Effector memory CD4-positive, alpha-beta T cell (primary cell): ENCODE data around the gene POC1A.

Experiments
- DNase-seq, 3 donors: peaks; one replicate each; pipeline ENCODE4 v3.0.0-alpha.2; 2020
- H3K27ac ChIP-seq: 2 replicates; pipeline ENCODE4 v1.7.0; 2013; ENCODE audit warnings: mild to moderate bottlenecking, low read length, moderate library complexity; ENCODE audit not compliant: insufficient read depth, poor library complexity, severe bottlenecking
- H3K27me3 ChIP-seq: replicated peaks from 2 replicates; pipeline ENCODE4 v1.7.0; 2013; ENCODE audit warnings: mild to moderate bottlenecking, low read length; ENCODE audit not compliant: insufficient read depth, control insufficient read depth, poor library complexity, severe bottlenecking
- H3K36me3 ChIP-seq: 2 replicates; pipeline ENCODE4 v1.7.0; 2013; ENCODE audit warnings: mild to moderate bottlenecking, low read length, moderate library complexity; ENCODE audit not compliant: control insufficient read depth, insufficient read depth
- H3K4me1 ChIP-seq: 2 replicates; pipeline ENCODE4 v1.7.0; 2013; ENCODE audit warnings: low read length, mild to moderate bottlenecking; ENCODE audit not compliant: control insufficient read depth, insufficient read depth, poor library complexity, severe bottlenecking
- H3K4me3 ChIP-seq: 2 replicates; pipeline ENCODE4 v1.7.0; 2013; ENCODE audit warnings: low read length, low read depth, mild to moderate bottlenecking; ENCODE audit not compliant: insufficient read depth, poor library complexity, severe bottlenecking
- H3K9me3 ChIP-seq: 2 replicates; pipeline ENCODE4 v1.7.0; 2013; ENCODE audit warnings: mild to moderate bottlenecking, low read length, moderate library complexity; ENCODE audit not compliant: control insufficient read depth
- total RNA-seq, 3 donors: gene quantifications; one replicate each; lab custom pipeline; 2026; lab: John Stamatoyannopoulos, UW

The POC1A gene
- 0.52 to 1.4 (median 0.58) reads per million in 3 donors for total RNA-seq

- Histone ChIP-seq H3K4me3 (peak within 1 kb of the TSS; percentile 98), H3K27me3 (no peaks in the 10 kb centered on the region), H3K4me1 (peaks cover 9% of the 10 kb centered on the region), H3K36me3 (no peaks in the 10 kb centered on the region), H3K27ac (peak within 1 kb of the TSS; percentile 82), H3K9me3 (no peaks in the 10 kb centered on the region)
- peak; percentile 71 to 82 (median 79) for DNase-seq
Observed at GRCh38 chr3:52154135-52155094, at the start of gene POC1A. POC1A (minus strand) TSS chr3:52154423; CDS start chr3:52154372, 51 bp downstream.

DNA sequence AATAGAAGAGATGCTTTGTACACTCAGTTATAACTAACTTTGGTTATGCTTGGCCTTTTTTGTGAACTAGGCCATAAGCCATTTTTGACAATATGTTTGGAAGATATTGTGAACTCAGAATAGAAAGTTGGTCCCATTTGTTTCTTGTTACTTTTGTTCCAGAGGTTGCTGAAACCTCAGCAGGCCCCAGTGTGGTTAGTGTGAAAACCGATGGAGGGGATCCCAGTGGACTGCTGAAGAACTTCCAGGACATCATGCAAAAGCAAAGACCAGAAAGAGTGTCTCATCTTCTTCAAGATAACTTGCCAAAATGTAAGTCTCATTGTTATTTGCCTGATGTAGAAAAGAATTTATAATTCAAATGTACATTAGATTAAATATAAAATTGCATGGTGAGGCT, 49.5 kb upstream of the POC1A start:
- H3K27ac ChIP-seq: no peak overlapping the region
- no peaks in the 10 kb centered on the region for H3K27me3 ChIP-seq
- no peak for DNase-seq
- no peaks in the 10 kb centered on the region for H3K9me3 ChIP-seq
- H3K36me3 ChIP-seq: peaks cover 62% of the 10 kb centered on the region
- peaks cover 10% of the 10 kb centered on the region for H3K4me1 ChIP-seq
- no peak overlapping the region for H3K4me3 ChIP-seq

DNA sequence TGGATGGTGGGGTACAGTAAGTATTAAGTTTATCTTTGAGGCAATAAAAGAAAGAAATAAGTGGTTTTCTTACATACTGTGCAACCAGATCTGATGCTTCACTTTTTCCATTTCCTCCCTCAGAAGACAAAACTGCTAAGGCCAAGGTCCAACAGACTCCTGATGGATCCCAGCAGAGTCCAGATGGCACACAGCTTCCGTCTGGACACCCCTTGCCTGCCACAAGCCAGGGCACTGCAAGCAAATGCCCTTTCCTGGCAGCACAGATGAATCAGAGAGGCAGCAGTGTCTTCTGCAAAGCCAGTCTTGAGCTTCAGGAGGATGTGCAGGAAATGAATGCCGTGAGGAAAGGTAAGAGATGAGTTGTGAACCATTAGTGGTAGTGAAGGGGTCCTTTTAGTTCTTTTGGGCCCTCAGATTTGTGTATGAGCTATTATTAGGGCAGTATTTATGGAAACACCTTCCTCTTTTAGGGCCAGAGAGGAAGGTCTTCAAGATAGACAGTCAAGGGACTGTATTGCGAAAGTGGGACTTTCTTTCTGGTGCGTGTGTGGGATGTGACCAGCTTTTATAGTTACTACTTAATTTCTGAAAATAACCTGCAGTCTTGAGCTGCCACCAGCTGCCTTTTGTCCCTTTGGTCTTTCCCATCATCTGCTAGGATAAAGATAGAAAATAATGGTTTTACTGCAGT, 48.3 kb upstream of the POC1A start:
- Histone ChIP-seq H3K4me3 (no peak overlapping the region), H3K9me3 (no peaks in the 10 kb centered on the region), H3K4me1 (peaks cover 15% of the 10 kb centered on the region), H3K36me3 (peaks cover 54% of the 10 kb centered on the region), H3K27ac (no peak overlapping the region), H3K27me3 (no peaks in the 10 kb centered on the region)
- no peak for DNase-seq

DNA sequence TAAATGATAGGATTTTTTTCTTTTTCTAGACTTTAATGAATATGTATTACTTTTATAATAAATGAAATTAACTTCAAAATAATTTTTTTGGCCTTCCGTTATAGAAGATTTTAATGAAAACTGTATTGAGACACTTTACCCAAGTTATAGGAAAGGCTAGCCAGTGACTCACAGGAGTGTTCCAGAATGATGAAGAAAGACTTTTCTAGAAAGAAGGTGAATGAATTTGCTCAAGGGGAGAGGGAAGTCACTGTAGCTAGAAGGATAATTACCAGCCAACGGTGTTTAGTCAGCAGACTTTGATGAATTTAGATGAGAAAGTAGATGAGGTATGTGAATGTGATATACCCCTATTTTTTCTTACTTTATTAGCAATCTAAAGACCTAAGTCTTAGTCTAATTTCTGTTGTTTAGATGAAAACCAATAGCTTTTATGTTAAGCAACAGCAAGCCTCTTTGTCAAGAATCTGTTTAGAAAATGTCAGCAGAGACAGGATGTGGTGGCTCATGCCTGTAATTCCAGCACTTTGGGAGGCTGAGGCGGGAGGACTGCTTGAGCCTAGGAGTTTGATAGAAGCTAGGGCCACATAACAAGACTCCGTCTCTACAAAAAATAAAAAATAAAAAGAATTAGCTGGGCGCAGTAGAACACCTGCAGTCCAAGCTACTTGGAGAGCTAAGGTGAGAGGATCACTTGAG, 46.9 kb upstream of the POC1A start:
- no peak overlapping the region for H3K27ac ChIP-seq
- H3K4me3 ChIP-seq: no peak overlapping the region
- no peak for DNase-seq
- H3K27me3 ChIP-seq: no peaks in the 10 kb centered on the region
- H3K4me1 ChIP-seq: peaks cover 24% of the 10 kb centered on the region
- peaks cover 47% of the 10 kb centered on the region for H3K36me3 ChIP-seq
- H3K9me3 ChIP-seq: no peaks in the 10 kb centered on the region

DNA sequence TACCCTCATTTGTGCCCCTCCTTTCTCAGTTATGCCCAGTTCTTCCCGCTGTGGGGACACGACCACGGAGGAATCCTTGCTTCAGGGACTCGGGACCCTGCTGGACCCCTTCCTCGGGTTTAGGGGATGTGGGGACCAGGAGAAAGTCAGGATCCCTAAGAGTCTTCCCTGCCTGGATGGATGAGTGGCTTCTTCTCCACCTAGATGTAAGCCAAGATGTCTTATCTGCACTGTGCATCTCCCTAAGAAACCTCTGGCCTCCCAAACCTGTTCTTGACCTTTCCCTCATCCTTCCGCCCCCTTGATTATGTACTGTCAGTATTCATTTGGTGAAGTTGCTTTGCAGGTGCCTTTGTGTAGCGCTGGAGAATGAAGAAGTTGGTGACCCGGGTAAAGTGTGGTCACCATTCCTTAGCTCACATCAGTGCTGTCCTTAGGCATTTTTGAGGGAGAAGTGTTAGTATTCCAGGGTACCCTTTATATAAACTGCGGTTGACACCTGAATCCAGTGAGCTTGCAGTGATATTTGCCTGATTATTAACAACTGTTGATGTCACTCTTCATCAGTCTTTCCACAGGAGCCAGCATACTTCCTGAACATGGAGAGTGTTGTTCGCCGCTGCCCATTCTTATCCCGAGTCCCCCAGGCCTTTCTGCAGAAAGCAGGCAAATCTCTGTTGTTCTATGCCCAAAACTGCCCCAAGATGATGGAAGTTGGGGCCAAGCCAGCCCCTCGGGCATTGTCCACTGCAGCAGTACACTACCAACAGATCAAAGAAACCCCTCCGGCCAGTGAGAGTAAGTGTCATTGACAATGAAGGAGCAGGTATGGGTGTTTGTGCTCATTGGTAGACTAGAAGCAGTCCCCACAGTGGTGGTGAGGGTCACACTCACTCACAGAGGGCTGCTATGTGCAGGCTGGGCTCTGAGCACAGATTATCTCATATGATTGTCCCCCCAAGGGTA, 44.7 kb upstream of the POC1A start:
- DNase-seq: no peak
- Histone ChIP-seq H3K27me3 (no peaks in the 10 kb centered on the region), H3K27ac (peak overlapping the region; percentile 90), H3K36me3 (peaks cover 25% of the 10 kb centered on the region), H3K4me1 (peaks cover 24% of the 10 kb centered on the region), H3K4me3 (peak overlapping the region; percentile 99), H3K9me3 (no peaks in the 10 kb centered on the region)

GRCh38 chr3:52197842-52198625, 43.8 kb upstream of the POC1A start, which contains the start of gene ALAS1:
ALAS1 (plus strand) TSS chr3:52198160; CDS start chr3:52199242, 1,082 bp downstream.
- no peaks in the 10 kb centered on the region for H3K27me3 ChIP-seq
- no peaks in the 10 kb centered on the region for H3K9me3 ChIP-seq
- H3K36me3 ChIP-seq: peaks cover 16% of the 10 kb centered on the region
- H3K4me1 ChIP-seq: peaks cover 24% of the 10 kb centered on the region
- H3K4me3 ChIP-seq: peak within 1 kb of the TSS; percentile 99
- peak within 1 kb of the TSS; percentile 90 for H3K27ac ChIP-seq
- peak; percentile 89 to 92 (median 91) for DNase-seq

- peaks cover 24% of the 10 kb centered on the region for H3K4me1 ChIP-seq
- H3K4me3 ChIP-seq: peak overlapping the region; percentile 99
- H3K36me3 ChIP-seq: peaks cover 10% of the 10 kb centered on the region
- peak overlapping the region; percentile 90 for H3K27ac ChIP-seq
- no peaks in the 10 kb centered on the region for H3K27me3 ChIP-seq
- no peak for DNase-seq
- H3K9me3 ChIP-seq: no peaks in the 10 kb centered on the region
Observed at GRCh38 chr3:52197499-52197841, 43.2 kb upstream of the POC1A start.

GRCh38 chr3:52196977-52197376, 42.8 kb upstream of the POC1A start:
- H3K9me3 ChIP-seq: no peaks in the 10 kb centered on the region
- H3K27ac ChIP-seq: peak overlapping the region; percentile 90
- DNase-seq: no peak
- H3K36me3 ChIP-seq: peaks cover 8% of the 10 kb centered on the region
- no peak overlapping the region for H3K4me3 ChIP-seq
- no peaks in the 10 kb centered on the region for H3K27me3 ChIP-seq
- peaks cover 24% of the 10 kb centered on the region for H3K4me1 ChIP-seq
